ENCODE measurements around the gene WASF3.
"Not testable (repeated sequence)": the region's sequence is repeated elsewhere in the genome, so short reads cannot be mapped to it uniquely, and the experiment has no call there.

WASF3 gene

DNA sequence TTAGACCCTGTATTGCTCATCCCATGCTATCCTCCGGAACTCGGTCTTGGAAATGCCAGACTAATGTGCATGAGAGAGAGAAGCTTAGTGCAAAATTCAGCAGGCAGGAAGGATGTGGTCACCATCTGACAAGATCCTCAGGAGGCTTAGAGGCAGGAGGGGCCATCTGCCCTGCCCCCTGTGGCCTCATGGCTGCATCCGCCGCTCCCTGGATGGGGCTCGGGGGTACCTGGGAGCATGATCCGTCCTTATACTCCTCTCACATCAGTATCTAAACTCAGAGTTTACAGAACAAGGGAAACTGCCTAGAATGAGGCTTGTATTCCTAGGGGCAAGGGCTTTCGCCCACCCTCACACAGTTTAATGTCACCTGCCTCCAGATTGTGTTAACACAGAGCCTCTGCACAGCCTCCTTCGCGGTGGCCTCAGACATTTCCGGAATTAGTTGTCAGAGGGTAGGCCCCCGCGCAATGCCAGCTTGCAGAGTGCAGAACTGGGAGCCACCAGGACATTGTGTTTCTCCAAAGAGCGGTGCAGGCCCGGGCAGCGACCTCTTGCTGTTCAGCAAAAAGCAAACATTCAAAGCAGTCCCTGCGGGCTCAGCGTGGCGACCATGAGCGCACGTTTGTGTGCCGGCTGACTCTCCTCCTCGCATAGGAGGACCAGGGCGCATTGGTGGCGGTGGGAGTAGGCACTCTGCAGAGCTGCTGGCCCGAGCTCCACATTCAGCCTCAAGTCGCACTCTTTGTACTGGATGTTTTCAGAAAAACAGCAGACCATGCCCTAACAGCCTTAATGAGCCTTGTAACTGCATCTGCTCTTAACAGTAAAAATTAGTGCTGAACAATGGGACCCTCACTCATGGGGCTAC, 164.0 kb downstream of the WASF3 start:
- peak in 1 of 2 donors; percentile 69 for DNase-seq

DNA sequence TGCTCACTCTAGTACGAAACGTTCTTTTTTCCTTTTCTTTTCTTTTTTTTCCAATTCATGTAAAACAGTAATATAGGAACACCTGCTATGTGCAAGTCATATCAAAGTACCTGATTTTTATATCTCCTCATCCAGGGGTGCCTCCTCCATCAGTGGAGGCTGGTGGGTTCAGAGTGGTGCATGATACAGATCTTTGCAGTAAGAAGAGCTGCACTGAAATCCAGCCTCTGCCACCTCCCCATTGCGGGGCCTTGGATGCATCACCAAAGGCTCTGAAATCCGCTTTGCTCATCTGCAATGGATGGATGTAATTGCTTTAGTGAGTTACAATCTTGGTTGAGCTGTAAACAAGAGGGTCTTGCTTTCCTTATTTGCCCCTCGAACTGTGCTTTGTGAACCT, 164.8 kb downstream of the WASF3 start:
- no peak for DNase-seq

DNA sequence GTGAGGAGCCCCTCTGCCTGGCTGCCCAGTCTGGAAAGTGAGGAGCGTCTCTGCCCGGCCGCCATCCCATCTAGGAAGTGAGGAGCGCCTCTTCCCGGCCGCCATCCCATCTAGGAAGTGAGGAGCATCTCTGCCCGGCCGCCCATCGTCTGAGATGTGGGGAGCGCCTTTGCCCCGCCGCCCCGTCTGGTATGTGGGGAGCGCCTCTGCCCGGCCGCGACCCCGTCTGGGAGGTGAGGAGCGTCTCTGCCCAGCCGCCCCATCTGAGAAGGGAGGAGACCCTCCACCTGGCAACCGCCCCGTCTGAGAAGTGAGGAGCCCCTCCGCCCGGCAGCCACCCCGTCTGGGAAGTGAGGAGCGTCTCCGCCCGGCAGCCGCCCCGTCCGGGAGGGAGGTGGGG, 166.1 kb downstream of the WASF3 start:
- DNase-seq: not testable (repeated sequence)

DNA sequence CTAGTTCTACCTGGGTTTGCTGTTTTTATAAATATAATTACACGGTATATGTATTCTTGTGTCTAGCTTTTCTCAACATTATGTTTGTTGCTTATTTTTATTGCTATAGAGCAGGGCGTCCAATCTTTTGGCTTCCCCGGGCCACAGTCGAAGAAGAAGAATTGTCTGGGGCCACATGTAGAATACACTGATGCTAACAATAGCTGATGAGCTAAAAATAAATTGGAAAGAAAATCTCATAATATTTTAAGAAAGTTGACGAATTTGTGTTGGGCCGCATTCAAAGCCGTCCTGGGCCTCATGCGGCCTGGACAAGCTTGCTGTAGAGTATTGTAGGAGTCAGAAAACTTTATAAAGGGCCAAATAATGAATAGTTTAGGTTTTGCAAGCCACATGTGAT, 169.2 kb downstream of the WASF3 start:
- DNase-seq: no peak

DNA sequence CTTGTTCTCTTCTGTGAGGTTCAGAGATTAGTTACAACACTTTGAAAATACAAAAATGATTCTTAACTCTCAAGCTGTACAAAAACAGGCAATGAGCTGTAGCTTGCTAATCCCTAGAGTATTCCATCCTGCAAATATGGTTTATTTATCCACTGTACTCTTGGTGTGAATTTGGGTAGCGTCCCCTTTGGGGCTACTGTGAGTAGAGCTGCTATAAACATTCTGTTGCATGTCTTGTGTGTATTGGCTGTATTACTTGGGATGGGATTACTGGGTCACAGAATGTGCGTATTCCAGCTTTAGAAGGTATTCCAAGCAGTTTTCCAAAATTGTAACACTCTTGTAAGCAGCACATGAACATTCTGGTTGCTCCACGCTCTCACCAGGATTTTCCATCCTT, 169.6 kb downstream of the WASF3 start:
- DNase-seq: no peak

DNA sequence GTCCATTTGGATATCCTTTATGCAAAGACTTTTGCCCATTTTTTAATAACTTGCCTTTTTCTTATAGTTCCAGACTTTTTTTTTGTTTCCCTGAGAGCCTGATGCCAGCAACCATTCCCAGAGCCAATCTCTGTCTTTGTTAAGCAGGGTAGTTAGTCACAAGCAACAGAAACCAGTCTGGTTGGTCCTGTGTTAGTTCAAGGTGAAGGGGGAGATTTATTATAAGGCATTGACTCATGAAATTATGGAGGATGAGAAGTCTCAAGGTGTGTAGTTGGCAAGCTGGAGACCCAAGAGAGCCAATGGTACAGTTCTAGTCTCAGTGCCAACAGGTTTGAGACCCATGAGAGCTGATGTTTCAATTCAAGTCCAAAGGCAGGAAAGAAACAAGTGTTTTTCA, 170.2 kb downstream of the WASF3 start:
- DNase-seq: no peak

DNA sequence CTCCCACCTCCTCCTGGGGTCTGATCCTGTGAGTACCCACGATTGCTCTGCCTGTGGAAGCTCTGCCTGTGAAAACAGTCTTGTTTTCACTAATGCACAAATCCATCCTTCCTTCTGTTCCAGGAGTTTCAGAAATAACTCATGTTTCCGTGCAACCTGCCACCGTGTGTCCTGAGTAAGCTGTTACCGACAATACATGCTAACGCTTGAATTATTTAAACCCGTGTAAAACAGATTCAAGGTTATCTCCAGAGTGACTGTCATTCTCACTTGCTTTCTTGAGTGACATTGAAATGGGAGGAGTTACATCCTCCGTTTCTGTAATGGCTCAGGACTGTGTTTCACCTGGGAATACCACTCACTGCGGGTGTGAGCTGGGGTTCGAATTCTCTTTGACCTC, 178.2 kb downstream of the WASF3 start:
- DNase-seq: no peak

Measured in bone marrow (tissue), 2 donors.